GM21381 (cell line): ENCODE results near the gene C1orf198.

ENCODE experiments used
- ATAC-seq: cut with Tn5 transposase; IDR thresholded peaks from one replicate; pipeline ENCODE4 v1.9.1; 2021; ENCODE audit warnings: mild to moderate bottlenecking, moderate library complexity; ENCODE audit not compliant: unreplicated experiment

C1orf198 gene

GRCh38 chr1:230836793-230837192, 31.5 kb downstream of the C1orf198 start:
- ATAC-seq: no peak

DNA sequence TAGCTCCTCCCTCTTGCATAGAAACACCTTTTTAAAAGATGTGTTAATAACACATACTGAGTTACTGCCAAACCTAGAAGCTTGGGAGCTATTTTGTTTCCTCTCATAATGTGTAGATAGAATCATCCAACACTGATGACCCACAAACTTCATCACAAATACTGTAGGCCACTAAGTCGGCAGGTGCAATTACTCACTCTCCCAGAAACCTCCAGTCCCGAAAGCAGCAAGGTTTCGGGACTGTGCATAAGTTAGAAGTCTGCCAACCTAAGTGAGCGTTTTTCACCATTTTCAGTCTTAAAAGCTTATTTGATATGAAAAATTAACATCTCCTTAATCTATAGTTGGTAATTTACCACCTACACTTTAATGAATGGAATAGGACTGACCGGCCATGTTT, 32.0 kb downstream of the C1orf198 start:
- ATAC-seq: no peak

- ATAC-seq: no peak
Measured at GRCh38 chr1:230834292-230834691, 34.0 kb downstream of the C1orf198 start.

DNA sequence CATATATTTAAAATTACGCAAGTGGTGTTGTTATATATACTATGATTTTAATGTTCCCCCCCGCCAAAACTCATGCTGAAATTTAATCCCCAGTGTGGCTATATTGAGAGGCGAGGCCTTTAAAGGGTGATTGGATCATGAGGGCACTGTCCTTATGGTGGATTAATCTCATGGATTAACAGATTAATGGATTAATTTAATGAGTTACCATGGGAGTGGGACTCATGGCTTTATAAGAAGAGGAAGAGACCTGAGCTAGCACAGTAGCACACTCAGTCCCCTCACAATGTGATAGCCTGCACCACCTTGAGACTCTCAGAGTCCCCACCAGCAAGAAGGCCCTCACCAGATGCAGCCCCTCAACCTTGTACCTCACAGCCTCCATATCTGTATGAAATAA, 34.8 kb downstream of the C1orf198 start:
- no peak for ATAC-seq

- no peak for ATAC-seq
Measured at GRCh38 chr1:230832476-230832875, 35.8 kb downstream of the C1orf198 start.

DNA sequence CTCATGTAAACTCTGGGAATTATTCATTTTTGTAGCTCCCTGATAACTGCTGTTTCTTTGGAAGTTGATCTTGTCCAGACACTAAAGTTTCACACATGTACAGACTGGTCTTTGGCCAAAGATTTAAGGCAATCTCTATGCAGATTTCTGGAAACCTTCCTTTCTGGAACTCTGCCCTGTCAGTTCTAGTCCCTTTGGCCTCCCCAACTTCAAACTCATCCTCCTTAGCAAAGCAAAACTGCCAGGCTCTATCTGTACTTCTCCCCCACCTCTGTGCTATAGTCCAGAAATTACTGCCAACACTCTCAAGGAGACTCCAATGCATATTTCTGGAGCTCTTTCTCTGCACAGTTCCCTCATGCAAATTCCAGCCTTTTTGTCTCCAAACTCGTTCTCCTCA, 36.5 kb downstream of the C1orf198 start:
- no peak for ATAC-seq

DNA sequence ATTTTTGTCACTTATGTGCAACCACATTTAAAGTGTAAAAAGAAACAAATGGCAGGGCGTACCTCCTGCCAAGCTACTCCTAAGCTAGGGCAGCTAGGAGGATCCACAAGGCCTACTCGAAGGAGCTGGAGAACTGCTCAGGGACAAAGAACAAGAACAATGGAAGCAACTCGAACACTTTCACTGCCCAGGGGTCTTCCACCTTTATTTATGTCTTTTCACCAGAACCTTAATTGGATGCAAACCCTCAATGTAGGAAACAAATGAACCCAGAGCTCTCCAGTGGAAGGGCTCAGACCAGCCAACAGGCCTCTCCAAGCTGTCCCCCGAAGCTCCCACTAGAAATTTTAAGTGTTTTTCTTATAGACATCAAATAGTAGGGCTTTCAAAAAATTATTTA, 39.9 kb downstream of the C1orf198 start:
- no peak for ATAC-seq

- no peak for ATAC-seq
Measured at GRCh38 chr1:230827801-230828200, 40.5 kb downstream of the C1orf198 start.

DNA sequence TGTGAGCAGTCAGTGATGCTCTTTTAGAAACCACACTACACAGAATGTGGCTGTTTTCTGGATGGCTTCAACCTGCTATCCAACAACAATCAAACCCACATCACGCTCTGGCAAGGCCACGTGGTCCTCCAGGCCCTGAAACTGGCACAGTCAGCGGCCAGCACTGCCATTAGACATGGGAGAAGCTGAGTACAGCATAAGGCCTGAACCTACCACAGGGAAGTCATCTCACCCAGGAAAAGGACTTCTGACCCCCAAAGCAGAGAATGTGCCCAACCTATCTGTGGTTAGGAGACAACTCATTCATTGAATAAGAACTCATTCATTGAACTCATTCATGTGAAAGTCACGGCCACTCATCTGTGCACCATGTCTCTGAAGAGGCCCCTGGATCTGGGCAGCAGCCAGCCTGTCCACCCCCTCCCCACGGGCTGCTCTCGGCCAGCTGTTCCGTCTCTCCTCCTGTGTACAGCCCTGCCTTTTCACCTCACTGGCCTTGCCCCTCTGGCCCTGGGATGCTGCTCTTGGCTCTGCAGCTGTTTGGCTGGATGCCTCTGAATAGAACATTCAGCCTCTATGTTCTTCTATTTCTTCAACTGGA, 41.1 kb downstream of the C1orf198 start:
- no peak for ATAC-seq

- ATAC-seq: no peak
Measured at GRCh38 chr1:230826166-230826875, 42.0 kb downstream of the C1orf198 start.

- no peak for ATAC-seq
Measured at GRCh38 chr1:230825761-230826160, 42.6 kb downstream of the C1orf198 start.

DNA sequence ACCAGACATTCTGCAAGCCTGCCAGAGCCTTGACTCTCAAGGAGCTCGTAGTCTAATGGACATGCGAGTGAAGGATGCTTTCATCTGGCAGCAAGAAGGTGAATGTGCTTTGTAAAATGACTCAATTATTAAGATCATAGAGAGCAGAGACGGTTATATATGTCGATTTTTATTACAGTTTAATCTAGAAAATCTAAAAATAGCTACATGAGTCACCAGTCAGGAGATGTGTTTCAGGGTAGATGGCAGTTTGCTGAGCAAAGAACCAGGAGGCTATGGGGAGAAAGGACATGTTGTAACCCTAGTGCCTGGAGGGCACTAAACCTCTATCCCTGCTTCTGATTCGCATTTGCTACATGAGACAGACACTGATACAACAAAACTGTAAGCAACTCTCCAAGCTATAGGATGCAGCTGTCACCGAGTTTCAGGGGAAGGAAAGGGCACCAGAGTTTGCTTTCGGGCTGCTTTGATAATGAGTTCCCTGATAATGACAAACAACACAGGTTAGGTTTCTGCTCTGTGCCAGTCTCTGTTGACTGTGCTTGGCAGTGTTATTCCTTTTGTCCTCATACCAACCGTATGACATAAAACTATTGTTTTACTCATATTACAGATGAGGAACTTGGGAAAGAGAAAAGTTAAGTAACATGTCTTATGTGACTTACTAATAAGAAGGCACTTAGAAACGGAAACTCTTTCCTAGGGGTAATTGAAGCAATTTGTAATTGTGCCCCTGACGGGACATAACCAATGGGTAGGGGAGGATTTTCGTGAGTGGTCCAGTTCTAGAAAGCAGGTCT, 43.2 kb downstream of the C1orf198 start:
- ATAC-seq: no peak

GRCh38 chr1:230824551-230824918, 43.8 kb downstream of the C1orf198 start:
- ATAC-seq: no peak

GRCh38 chr1:230823931-230824381, 44.4 kb downstream of the C1orf198 start:
- ATAC-seq: no peak

- ATAC-seq: no peak
Measured at GRCh38 chr1:230823426-230823825, 44.9 kb downstream of the C1orf198 start.

- no peak for ATAC-seq
Measured at GRCh38 chr1:230822092-230822581, 46.2 kb downstream of the C1orf198 start.

DNA sequence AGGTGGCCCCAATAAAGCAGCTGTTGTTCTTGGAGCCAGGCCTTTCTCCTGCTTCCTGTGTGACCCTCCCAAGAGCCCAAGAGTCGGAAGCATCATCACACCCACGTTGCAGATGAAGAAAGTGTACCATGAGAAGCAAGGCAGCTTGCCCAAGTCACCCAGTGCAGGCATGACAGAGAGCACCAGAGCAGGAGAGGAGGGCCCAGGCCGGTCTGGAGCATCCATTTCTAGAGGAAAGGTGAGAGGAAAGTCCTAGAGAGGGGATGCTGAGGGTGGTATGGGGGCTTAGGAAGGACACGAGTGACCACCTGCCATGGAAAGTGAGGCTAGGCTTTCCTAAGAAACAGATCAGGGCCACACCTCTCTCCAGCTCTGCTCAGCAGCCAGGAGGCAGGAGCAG, 47.0 kb downstream of the C1orf198 start:
- ATAC-seq: no peak

DNA sequence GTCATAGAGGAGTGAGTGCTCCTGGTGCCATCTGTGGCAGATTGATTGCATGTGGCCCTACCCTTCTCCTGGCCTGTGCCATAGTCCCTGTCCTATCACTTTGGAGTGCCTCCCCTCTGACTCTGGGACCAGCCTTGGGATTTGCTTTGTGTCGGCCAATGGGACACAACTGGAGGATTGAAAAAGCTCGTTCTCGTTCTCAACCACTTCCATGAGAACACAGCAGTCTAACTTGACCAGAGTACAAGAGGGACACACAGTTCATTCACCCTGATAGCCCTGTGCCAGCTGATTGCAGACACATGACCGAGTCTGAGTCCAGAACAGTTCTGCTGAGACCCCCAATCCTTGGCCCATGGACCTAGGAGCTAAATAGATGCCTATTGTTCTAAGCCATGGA, 47.8 kb downstream of the C1orf198 start:
- ATAC-seq: no peak

DNA sequence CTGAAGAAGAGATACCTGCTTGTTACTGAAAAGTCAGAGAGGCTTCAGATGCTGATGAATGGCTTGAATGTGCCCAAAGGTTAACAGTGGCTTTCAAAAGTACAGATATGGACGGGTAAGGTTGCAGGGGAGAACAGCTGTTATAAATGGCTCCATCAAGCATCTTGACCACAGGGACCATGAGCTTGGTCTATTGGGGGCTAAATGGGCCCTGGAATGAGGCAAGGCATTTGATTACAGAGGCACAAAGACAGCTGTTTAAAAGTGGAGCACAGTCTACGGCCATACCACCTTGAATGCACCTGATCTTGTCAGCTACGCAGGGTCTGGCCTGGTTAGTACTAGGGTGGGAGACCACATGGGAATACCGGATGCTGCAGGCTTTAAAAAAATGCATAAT, 48.3 kb downstream of the C1orf198 start:
- ATAC-seq: no peak

GRCh38 chr1:230818901-230819300, 49.4 kb downstream of the C1orf198 start:
- no peak for ATAC-seq

GRCh38 chr1:230818367-230818766, 50.0 kb downstream of the C1orf198 start:
- no peak for ATAC-seq

- no peak for ATAC-seq
Measured at GRCh38 chr1:230816018-230816417, 52.3 kb downstream of the C1orf198 start.
